22Rv1 (cell line): ENCODE measurements around the gene DLG5.

Experiments used
- CTCF ChIP-seq: fragments of 450-650 bp; IDR thresholded peaks from 2 replicates; pipeline ENCODE4 v1.5.1; 2017; ENCODE audit warnings: mild to moderate bottlenecking
- ZFX ChIP-seq: fragments of 450-650 bp; IDR thresholded peaks from 2 replicates; pipeline ENCODE4 v1.6.1; 2017; ENCODE audit warnings: antibody characterized with exemption, borderline replicate concordance

- no peak for TF ChIP-seq CTCF
- TF ChIP-seq ZFX, result no peak
Measured at GRCh38 chr10:77825965-77826364, 100.6 kb downstream of the DLG5 start.
